ENCODE data around the gene ABCA8.
A peak's percentile ranks its signal among the peaks of the same experiment; 100 is the strongest.

ABCA8 gene

DNA sequence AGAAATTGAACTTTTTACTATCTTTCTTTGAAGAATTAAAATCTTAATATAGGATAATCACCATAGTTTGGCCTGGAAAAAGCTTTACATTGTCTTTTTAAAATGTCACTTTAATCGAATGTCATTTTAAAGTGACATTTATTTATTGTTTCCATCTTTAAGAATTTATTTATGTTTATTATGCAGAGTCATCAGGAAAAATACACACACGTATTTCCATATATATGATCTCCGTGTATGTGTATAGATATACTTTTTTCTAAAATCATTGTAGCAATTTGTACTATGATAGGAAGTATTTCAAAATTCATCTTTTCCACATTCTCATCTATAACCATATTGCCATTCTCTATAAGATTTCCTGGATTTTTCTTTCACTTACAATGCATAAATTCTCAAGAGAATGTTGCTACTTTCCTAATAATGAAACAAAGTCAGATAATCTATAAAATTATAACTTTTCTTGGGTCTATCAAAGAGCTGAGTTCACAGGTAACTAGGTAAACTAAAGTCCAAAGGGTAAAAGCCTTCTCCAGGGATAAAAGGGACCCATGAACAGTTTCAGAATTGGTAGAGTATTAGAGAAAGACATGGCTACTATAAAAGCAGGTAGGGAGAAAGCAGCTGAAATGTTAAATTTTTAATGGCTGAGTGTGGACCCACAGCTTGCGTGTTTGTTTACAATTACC is 11.9 kb downstream of the ABCA8 start:
- DNase-seq: no peak

DNA sequence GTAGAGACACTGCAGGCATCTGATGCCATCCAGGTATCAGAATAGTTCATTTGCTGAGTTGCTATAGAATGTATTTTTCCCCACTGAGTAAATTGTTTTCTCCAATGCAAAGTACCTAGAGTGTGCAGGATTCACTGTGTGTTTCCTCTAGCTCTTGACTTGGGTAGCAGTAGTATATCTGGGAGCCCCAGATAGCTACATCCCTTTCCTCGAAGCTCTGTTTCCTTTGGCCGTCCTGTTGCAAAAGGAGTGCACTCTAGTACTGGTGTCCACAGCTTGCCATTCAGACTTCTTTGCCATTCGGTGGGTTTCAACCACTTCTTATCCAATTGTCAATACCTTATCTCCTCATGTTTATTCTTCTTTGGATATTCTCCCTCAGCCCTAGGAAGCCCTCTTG is 12.8 kb downstream of the ABCA8 start:
- no peak for DNase-seq

DNA sequence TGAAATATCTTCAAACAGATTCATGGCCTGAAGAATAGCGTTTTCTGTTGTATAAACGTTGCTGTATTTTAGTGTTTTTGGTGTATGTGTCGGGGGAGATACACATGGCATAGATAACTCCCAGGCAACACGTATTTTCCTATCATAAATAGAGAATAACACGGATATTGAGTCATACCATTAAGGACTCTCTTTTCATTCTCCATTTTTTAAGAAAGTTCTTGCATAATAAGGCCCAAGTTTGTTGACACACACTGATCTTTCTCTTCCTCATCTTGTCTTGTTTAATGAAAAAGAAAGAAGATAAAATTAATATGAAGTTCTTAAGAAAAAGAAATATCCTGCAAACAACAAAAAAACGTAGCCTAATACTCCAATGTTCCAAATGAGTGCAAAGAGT is 13.4 kb downstream of the ABCA8 start:
- no peak for DNase-seq

DNA sequence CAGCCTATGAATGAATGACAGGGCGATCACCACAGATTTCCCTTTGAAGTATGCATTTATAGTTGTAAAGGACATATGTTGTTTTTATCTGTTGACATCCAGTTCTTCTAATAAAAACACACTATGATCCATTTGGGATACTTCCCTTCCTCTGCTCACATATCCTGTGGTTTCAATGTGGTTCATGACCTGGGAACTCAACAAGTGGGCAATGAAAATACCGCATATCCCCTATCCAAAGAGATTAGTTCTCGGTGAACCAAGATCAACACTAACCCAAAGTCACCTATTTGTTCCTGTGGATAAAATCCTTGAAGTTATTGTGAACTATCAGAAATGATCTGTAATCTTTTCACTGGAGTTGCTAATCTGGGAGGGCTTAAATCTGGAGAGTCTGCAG is 16.0 kb downstream of the ABCA8 start:
- DNase-seq: no peak

DNA sequence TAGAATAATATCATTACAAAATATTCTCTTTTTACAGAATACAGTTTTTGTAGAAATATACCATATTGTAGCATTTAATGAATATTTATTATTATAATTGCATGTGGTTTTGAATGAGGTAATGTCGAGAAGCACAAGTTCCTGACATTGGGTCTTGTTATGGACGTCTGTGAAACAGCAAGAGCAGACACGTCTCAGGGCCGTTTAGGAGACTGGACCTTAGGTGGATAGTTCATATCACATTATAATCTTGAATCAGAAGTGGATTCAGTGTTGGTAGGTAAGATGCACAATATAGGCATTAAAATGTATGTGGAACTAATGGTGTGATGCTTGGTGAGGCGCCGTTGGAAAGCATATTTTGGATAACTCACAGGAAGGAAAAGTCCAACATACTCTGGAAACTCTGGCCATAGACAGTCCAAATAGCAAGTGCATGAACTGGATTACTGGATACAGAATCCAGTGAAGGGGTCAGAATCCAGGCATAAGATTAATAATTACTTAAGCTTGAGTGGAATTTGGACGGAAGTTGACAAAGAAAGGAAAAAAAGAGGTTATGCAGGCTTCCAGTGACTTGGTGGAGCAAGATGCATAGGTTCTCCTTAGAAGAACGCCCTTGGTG is 17.2 kb downstream of the ABCA8 start:
- no peak for DNase-seq

DNA sequence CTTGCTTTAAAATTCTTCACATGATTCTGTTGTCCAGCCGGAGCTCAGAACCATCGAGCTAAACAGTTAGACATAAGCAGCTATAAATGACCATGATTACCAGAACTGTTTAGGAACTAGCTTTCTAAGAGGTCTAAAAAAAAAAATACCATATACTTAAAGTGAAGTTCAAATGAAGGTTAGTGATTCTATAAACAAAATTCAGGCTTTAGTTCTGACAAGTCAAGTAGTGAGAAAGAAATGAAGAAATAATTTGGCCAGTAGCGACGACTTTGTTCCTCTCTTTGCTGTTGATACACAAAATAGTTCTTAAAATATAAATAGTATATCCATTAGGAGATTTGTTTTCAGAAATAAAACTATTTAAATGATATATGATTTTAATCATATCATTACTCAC is 27.7 kb downstream of the ABCA8 start:
- DNase-seq: no peak

DNA sequence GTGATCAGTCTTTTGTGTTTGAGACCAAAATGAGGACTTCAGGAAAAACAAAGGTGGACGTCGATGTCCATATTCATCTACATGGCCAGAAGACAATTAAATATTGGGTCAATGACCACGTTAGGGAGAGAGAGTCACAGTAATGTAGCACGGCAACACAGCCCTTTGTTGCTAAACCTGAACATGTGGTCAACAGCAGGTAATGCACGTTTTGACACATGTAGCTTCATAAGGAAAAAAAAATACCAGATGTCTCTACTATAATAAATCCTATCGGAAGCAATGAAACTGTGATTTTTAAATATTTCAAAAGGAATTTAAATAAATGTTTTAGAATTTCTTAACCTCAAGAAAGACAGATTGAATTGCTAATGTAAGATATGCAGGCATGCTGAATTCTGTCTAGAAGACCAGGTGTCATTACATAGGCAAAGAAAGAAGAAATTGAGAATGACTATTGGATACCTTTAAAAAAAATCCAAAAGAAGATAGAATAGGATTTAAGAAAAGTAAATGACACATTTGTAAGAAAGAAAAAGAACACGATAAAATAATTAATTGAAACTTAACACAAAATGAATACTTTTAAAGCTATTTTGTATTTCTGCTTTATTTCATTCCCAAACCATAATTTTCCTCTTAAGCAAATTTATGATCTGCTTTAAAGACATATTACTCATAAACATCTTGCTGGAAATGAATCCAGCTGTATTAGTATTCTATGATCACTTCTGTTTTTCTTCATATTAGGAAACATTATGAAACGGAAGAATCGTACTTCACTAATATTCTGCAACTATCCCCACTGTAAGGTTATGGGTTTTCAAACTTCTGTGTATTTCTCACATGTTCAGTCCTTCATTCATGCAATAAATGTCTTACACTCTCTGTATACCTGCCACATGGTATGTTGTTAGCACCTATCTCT is 30.1 kb downstream of the ABCA8 start:
- no peak for DNase-seq

DNA sequence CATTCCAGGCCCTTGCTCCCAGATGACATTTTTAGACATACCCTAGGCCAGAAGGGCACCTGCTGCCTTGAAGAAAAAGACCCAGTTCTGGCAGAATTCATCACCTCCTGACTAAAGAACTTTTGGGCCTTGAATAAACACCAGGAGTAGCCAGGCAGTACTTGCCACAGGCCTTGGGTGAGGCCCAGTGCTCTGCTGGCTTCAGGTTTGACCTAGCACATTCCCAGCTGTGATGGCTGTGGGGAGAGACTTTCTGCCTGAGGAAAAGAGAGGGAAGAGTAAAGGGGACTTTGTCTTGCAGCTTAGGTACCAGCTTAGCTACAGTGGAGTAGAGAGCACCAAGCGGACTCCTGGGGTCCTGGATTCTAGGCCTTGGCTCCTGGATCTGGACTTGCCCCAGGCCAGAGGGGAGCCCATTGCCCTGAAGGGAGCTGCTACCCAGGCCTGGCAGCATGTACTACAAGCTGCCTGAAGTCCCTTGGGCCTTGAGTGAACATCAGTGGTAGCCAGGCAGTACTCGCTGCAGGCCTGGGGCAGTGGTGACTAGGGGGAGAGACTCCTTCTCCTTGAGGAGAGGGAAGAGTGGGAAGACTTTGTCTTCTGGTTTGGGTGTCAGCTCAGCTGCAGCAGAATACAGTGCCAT is 44.3 kb downstream of the ABCA8 start:
- no peak for DNase-seq

DNA sequence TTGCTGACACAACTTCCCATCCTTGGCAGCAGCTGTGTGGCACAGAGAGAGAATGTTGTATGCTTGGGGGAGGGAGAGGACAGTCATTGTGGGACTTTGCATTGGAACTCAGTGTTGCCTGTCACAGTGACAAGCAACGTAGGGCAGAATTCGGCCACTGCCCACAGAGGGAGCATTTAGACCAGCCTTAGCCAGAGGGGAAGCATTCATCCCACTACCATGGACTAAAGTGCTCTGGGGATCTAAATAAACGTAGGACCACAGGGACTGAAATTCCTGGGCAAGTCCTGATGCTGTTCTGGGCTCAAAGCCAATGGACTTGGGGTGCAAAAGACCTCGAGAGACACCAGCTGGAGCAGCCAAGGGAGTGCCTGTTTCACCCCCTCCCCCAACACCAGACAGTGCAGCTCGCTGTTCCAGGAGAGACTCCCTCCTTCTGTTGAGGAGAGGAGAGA is 44.9 kb downstream of the ABCA8 start:
- DNase-seq: no peak

DNA sequence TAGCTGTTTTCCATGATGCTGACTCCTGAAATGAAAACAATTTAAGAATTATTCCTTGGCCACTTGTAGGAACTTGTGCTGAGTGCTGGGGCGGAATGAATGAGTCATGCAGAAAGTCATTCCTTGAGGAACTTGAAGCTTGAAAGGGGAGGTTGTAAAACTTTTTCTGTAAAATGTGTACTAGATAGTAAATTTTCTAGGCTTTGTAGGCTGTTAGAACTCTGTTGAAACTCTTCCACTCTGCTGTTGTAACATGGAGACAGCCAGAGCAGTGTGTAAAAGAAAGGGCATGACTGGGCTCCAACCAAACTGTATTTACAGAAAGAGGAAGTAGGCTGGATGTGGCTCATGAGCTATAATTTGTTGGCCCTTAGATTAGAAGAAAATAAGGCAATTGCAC is 46.1 kb downstream of the ABCA8 start:
- peak; percentile 57 for DNase-seq

DNA sequence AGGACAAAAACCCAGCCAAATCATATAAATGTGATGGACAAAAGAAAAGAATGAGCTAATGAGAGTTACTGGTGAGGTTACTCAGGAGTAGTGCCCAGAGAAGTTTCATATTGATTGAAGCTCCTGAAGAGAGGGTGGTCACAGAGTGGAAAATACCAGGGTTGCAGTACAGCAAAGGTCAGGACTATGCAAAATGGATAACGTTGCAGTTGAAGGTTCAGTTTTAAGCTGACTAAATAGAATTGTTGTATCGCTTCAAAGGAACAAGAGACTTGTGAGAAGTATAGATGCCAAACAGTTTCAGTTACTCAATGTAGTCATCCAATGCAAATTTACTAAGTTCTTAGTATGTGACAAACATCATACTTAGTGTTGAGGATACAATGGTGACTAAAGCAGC is 47.1 kb downstream of the ABCA8 start:
- DNase-seq: no peak

DNA sequence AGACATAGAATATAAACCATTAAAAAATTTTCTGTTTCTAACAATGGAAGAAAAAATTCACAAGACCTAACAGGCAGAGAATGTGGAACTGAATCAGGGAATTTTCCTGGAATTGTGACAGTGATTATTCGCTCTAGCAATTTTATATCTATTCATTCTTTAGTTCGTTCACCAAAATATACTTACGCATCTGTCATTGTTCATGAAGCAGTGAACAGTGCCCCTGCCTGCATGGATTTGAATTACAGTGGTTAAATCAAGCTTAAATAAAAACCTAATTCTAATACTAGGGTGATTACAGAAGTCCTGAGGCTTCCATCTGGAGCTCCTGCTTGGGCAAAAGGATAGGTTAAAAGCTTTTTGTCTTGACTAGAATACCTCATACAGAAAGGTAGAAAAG is 48.6 kb downstream of the ABCA8 start:
- DNase-seq: no peak

DNA sequence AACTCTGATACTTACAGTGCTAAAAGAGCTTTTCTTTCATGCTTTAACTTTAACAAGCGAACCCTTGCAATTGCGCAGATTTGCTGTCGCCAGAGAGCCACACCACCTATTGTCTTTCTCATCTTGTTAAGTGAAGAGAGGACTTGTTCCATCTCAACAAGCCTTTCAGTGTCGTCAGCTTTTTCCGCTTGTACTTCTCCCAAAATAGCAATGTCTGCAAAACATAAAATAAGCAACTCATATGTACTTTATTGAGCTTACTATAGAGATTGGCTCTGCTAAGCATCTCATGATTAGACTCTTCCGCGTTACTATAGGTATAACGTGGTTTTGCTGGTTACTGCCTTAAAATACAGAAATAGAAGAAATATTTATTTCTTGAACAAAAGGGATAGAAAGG is 51.9 kb downstream of the ABCA8 start:
- DNase-seq: no peak

DNA sequence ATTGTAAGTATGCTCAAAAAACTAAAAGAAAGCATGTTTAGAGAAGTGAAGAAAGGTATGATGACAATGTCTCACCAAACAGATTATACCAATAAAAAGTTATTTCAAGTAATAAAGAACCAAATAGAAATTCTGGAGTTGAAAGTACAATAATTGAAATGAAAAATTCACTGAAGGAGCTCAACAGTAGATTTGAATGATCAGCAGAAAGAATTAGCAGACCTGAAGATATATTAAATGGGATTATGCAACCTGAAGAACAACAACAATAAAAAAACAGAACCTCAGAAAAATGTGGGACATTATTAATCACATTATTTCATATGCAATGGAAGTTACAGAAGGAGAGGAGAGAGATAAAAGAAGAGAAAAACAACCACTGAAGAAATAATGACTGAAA is 57.6 kb downstream of the ABCA8 start:
- no peak for DNase-seq

DNA sequence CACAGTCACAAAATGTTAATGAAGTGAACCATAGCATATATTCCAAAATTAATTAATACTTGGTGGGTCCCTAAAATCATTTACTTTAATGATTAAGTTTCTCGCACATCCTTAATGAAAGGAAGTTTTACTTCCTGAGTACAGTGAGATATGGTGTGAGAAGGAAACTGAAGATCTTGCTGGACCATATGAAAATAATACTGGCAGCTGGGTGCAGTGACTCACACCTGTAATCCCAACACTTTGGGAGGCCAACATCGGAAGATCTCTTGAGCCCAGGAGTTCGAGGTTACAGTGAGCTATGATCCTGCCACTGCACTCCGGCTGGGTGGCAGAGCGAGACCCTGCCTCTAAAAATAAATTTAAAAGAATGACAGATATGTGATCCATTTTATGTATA is 62.5 kb downstream of the ABCA8 start:
- DNase-seq: no peak

DNA sequence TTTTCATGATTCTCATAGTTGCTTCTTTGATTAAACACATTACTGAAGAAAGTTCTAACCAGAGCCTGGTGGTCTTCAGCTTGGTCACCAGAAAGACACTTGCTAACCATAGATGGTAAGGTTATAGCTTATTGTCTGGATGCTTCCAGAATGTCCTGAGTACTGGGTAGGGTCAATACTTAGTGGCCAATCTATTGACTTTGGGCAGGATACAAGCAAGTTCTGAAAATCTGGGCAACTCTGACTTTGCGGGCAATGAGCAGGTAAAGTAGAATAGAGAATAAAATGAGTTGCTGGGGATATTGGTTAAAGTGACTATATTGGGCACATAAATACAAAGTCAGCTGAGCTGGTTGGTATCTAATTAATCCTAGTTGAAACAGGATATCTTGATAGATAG is 63.0 kb downstream of the ABCA8 start:
- DNase-seq: no peak

DNA sequence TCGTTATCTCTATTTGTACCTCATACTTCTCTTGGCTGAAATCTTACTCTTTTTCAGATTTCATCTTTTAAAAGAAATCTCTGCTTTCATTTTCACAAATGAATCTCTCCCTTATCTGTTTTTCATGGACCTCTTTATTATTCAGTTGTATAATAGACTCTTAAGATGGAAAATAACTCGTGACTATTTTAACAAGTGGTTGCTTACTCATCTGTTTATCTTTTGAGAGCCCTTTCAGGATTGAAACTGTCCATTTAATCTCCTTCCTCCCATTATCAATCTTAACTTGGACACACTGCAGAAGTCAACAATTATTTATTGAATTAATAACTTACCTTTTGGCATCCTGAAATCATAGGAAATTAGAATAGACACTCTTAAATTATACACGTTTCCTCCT is 68.8 kb downstream of the ABCA8 start:
- DNase-seq: no peak

DNA sequence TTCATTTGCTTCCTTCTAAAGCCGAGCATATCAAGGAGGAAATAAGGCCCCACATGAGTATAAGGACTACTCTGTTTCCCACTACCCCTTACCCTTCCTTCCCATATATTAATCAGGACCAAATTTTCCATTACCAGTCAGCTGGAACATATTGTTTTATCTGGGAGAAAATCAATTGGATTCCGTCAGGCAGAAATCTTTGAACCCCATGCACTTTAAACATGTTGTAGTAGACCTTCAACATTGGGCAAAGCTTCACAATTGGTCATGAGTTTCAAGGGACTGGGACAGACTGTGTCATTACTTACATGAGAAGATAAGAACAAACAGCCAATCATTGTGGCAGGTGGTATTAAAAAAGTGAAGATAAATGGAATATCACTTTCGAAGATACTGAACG is 70.3 kb downstream of the ABCA8 start:
- DNase-seq: no peak

DNA sequence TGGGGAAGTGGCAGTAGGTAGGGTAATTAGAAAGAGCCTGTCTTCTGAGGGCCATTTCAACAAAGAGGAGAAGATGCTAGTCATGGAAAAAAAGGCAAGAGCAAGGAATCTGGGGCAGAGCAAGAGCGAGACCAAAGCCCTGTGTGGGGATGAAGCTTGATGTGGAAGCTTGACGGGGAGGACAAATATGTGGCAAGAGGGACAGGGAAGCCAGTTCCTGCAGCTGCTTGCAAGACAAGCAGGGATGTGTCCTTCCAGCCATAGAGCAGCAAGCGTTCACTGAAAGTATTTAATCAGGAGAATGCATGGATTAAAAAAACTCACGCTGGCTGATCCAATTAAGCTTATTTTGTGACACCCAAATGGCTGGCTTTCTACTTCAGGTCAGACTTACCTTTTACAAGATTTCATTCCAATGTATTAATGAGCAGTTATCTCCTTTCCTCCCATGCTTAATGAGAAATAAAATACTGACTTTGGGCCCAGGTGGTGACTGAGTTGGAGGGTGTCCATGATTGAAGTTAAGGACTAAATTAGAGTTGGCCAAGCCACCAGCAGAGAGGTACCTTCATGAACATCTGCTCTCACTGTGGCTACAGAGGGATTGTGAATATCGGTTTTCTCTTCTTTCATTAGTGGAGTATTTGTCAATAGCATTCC is 76.8 kb downstream of the ABCA8 start:
- DNase-seq: no peak

DNA sequence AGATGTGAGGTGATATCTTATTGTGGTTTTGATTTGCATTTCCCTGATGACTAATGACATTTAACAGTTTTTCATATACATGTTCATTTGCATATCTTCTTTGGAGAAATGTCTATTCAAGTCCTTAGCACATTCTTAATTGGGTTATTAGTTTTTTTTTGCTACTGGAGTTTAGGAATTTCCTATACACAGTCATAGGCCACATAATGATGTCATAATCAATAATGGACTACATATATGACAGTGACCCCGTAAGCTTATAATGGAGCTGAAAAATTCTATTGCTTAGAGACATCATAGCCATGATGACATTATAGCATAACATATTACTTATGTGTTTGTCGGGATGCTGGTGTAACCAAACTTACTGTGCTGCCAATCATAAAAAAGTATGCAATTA is 83.7 kb downstream of the ABCA8 start:
- DNase-seq: no peak

DNA sequence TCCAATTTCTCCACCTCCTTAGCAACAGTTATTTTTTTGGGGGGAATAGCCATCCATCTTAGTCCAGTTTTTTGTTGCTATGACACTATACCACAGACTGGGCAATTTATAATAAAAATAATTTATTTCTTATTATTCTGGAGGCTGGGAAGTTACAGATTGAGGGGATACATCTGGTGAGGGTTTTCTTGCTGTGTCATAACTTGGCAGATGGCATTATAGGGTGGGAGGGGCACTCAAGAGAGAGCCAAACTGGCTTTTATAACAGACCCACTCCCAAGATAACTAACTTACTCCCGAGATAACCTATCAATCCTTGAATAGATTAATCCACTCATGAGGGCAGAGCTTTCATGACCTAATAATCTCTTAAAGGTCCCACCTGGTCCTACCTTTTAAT is 84.2 kb downstream of the ABCA8 start:
- DNase-seq: no peak

DNA sequence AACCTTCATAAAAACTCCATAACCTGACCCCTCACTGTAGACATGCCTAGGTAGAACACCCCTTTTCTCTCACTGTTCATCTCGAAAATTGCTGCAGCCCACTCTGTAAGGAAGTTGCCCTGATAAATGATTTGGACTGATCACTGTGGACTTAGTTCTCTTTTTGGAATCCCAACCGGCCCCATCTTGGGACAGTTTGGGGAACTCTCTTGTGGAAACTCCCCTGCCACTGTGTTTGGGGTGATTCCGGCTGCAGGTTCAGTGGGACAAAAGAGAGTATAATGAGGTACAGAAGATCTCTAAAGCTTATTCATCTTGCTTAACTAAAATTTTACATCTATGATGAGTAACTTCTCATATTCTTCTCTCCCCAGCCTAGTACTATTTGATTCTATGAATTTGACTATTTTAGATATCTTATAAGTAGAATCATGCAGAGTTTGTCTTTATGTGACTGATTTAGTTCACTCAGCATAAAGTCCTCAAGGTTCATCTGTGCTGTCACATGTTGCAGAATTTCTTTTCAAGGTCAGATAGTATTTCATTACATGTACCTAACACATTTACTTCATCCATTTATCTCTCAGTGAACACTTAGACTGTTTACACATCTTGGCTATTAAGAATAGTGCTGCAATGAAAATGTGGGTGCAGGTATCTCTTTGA is 84.9 kb downstream of the ABCA8 start:
- no peak for DNase-seq
